Fibroblast of skin of abdomen (primary cell): ENCODE measurements around the gene DNAI1.
A peak's percentile ranks its signal among the peaks of the same experiment; 100 is the strongest.

ENCODE experiments used
- DNase-seq: peaks from one replicate; pipeline ENCODE4 v3.0.0-alpha.2; 2013

DNAI1 gene

GRCh38 chr9:34546834-34547827, 88.5 kb downstream of the DNAI1 start:
- DNase-seq: peak; percentile 66

DNA sequence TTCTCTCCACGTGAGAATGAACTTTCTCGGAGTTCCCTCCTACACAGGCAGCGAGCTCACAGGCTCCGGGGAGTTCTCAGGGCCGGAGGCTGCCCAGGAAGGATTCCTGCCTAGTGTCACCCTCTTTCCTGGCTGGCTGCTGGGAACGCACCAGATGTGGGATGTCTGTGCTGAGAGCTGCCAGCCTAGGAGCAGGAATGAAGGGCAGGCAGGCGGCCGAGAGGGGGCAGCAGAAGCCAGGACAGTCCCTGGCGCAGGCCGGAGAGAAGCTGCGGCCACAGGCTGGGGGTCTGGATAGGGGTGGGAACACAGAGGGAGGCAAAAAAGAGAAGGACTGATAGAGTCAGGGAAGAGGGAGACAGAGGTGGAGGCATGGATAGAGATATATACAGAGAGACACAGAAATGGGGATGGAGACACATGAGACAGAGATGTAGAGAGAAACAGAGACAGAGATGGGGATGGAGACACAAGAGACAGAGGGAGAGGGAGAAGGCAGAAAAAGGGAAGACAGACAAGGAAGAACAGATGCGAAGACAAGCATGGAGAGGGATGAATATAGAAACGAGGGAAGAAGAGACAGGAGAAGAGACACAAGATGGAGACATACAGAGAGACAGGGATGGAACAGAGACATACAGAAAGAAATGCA, 89.5 kb downstream of the DNAI1 start:
- peak; percentile 57 for DNase-seq

GRCh38 chr9:34549407-34549732, 90.8 kb downstream of the DNAI1 start:
- DNase-seq: no peak

GRCh38 chr9:34550016-34550680, 91.5 kb downstream of the DNAI1 start:
- no peak for DNase-seq

DNA sequence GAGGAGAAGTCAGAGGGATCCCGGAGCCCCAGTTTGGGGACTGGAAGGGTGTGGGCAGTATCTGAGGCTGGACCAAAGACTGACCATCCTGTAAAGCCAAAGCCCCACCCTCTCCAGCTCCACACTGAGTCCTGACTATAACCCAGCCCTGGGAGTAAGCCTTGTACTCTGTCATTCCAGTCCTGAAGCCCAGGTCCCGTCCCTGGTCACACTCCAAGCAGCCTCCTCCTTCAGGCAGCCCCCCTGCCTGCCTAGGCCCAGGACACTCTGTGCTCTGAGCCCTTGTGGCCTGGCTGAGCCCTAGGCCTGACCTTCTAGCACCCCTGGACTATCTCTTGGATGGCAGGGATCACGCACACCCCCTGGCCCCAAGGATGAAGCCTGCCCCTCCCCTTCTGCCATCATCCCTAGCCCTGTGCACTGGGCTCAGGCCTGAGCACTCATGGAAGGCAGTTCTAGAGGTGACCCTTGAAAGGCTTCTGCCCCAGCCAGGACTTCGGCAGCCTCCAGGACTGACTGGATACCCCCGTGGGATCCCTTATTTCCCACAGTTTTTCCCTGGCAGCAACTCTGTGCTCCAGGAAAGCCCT, 92.2 kb downstream of the DNAI1 start:
- no peak for DNase-seq

DNA sequence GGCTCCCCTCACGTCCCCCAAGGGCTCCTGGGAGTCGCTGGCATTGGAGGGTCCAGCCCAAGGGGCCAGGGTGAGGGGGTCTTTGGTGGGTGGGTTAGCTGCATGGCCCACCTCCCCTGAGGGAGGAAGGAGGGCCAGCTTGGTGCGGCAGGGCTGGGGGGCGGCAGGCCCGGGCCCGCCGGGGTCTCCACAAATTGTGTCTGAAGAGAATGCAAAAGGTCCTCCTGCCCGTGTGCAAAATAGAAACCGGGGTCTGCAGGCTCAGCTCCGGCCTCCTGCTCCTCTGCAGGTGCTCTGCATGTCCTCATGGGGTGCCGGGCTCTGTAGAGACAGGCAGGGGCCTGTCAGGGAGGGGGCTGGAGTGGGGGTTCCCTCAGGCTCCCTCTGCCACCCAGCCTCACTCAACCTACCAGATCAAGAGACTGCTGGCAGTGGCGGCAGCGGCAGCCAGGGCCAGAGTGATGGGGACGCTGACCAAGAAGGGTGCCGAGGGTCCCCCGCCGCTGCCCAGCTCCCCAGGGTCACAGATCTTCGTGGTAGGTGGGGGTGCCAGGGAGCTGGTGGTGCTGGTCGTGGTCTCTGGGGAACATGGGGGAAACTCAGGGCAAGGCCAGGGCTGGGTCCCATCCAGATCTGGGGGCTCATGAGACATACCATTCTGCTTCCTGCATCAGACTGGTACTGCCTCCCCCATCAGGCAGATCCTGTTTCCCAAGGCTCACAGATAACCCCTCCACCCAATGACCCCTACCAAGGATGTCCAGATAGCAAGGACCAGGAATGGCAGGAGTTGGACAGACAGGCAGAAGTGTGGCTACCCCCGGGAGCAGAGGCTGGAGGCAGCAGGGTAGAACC, 93.4 kb downstream of the DNAI1 start:
- DNase-seq: no peak

GRCh38 chr9:34552606-34552981, 94.0 kb downstream of the DNAI1 start:
- DNase-seq: no peak

GRCh38 chr9:34552986-34553385, 94.4 kb downstream of the DNAI1 start:
- DNase-seq: no peak

GRCh38 chr9:34553511-34554021, 95.0 kb downstream of the DNAI1 start:
- no peak for DNase-seq

DNA sequence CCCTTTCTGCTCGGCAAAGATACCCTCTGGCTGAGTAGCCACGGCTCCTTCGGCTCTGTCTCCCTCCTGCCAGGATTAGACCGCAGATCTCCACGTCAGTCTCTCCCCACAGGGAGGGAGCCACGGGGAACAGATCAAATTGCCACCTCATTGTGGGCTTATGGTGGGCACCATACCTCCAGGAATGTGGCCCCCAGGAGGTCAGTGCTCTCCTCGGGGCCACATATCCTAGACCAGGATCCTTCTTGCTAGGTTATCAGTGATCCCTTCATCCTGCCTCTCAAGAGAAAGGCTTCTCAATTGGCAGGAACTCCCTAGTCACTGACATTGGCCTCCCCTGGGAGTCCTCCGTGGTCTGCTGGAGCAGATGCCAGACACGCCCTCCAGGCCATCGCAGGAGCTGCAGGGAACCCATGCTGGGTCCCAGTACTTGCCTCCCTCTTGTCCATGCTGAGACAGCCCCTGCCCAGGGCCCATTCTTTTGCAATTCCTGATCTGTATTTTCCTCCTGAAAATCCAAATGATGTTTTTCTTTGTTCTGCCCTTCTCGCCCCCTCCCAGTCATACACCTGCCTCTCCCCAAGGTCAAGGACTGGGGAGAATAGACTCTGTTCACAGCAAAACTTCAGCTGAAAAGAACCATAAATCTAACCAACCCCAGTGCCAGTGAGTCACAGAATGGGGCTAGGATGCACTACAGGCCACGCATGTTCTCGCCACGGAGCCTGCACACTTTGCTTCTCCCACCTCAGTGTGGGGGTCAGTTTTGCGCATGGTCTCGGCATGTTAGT, 95.8 kb downstream of the DNAI1 start:
- no peak for DNase-seq

GRCh38 chr9:34555002-34555348, 96.4 kb downstream of the DNAI1 start:
- peak; percentile 21 for DNase-seq

DNA sequence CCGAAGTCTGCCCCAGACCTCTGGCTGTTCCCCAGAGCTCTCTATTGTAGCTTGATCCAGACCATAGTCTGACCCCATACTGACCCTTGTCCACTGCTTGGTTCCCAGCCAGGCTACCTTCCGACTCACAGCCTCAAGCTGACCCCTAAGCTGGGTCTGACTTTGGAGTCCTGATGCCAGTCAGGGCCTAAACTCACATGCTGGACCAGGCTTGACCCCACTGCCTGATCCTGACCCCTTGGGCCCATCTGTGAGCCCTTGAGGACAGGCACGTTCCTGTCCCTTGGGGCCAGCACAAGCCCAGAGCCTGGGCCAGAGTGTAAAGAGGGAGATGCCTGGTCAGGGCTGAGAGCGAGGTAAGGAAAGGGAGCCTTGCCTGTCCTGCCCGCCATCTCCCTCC, 96.9 kb downstream of the DNAI1 start:
- no peak for DNase-seq

DNA sequence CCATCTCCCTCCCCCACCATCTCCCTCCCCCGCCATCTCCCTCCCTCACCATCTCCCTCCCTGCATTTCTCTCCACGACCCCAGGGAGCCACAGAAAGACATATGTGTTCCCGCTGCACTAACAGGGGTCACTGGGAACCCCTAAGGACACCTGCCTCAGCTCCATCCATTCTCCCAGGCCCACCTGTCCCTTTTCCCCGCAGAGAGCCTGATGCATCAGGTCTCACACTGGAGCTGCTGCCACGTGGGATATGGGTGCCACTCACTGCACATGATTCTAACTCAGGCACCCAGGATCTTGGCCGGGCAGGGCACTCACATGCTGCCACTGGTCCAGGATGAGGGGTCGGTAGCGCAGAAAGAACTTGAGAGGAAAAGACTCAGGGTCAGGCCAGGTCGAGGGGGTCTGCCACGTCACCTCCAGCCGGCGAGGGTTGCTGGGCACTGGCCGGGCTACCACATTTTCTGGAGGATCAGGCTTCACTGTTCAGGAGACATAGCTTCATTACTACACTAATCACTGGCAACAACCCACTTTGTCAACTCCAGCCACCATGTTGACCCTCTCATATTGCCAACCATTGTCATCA, 97.4 kb downstream of the DNAI1 start:
- no peak for DNase-seq

DNA sequence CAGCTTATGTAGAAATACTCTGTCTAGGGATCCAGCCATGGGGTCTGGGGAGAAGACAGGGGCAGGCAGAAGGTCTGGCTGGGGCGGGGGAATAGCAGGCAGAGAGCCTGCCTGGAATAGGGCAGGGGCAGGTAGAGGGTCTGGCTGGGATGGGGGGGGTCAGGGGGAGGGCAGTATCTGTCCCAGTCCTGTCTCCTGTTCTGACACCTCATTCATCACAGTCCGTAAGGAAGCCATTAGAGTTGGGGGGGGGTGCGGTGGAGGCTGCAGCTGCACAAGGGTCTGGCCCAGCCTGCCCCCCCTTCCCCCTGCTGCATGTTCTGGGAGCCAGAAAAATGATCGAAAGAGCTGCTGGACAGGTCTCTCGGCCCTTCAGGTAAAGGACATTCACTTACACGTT, 98.3 kb downstream of the DNAI1 start:
- no peak for DNase-seq

DNA sequence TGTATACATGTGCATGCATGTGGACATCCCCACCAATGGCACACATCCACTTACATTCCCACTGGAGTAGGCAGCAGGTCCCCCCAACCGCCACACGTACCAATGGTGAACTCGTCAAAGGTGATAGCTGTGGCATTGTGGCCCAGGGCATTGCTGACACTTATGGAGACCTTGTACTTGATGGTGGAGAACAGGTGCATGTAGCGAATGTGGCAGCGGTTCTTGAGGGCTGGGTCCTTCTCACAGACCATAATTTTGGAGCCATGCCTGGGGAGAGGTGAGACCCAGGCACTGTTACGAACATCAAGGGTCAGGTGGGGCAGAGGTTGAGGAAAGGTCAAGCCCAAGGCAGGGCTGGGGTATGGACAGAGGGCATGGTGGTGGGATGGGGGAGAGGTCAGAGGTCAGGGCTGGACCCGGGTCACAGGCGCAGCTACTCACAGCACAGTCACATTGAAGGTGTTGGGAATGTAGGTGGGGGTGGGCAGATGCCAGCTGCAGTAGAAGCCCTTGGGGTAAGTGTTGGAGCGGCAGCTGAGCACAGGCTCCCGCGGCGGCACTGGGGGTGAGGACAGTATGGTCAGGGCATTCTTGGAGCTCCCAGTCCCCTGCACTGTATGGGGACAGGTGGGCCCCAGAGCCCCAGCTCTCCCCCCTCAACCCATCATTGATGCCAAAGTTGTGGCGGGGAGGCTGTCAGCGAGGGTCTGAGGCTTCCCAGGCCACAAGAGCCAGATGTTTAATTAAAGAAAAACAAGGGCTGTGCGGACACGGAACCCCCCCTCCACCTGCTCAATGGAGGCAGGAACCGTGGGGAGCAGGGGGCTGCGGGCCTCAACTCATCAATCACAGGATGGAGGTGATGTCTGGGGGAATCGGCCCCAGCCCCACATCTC, 99.1 kb downstream of the DNAI1 start:
- DNase-seq: no peak

DNA sequence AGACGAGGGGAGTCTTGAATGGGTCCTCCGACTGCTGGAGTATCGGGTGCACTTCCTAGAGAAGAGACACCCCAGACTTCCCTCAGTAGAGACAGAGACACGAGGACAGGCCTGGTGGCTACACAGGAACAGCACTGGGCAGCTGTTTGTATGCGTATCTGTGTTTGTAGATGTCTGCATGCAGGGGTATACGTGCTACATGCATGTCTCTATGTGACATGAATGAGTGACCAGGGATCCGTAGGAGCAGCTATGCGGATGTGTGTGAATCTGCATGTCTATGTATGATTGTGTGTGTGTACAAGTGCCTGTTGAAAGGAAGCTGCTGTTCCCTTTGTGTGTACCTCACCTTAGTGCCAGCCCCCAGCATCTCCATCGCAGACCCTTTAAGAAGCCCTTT, 99.8 kb downstream of the DNAI1 start:
- no peak for DNase-seq

DNA sequence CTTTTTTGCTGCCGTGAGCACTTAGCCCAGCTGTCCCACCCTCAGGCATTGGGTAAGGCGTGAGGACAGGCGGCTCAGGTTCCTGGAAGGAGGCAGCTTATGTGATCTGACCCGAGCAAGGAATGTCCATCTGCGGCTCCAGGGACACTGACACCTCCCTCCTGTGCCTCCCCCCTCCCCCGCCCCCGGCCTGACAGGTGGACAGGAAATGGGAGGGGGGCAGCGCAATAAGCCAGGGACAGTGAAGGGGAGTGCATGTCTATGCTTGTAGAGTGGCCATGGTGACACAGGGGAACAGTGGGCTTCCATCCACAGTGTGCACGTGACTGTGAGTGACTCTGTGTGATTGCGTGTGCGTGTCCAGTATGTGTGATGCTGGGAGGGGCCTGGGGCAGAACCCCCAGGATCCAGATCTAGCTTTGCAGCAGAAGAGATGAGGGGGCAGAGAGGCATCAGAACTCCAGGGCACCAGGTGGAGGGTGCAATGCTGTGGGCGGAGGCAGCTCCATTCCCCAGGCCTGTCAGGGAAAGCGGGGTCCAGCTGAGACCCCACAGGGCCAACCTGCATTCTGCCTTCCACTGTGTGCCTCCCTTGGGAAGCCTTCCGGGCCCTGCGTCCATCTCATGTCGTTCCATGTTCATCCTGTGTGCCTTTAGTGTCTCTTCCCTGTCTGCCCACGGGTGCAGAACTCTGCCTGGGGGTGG, 100.5 kb downstream of the DNAI1 start:
- no peak for DNase-seq

DNA sequence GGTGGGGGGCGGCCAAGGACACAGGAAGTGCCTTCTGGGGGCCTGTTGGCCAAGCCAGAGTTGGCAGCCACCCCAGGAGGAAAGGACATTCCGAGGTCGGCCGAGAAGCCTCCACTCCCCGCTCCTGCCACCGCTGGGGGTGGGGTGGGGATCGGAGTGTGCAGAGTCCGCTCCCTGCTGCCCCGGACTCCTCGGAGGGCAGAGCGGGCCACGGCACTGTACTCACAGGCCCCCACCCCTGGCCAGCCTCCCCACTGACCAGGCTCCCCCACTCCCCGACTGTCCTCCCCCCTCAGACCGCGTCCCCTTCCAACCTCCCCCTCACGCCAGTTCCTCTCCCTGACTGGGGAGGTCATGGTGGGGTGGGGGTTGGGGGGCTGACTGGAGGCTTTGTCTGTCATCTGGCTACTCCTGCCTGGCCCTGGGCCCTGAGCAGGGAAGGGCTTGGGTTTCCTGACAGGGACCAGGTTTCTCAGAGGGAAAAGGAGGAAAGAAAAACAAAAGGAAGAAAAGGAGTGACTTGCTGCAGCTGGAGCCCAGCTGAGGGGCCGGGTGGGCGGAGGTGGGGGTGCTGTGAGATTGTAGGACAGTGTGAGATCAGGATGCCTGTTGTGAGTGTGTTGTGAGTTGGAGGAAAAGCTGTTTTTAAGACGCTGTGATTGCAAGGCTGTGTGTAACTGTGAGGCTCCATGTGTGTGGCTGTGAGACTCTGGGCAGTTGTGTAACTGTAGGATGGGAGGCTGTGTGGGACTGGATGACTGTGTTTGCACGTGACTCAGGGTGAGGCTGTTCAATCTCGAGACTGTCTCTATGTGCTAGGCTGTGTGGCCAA, 101.2 kb downstream of the DNAI1 start:
- peak; percentile 50 for DNase-seq
